Umbilical cord (tissue), 2 donors: Measurements from ENCODE around the gene ZNF765. TPM values are rescaled to one million over a fixed set of nuclear protein-coding genes. Genes with fewer than 3 reads are reported as not detected.
"Not testable (repeated sequence)": the region's sequence is repeated elsewhere in the genome, so short reads cannot be mapped to it uniquely, and the experiment has no call there.

ENCODE experiments used
- DNase-seq: peaks from one replicate; pipeline ENCODE4 v3.0.0-alpha.2; 2015; ENCODE audit warnings: low spot score
- total RNA-seq: library from RNA; depleted of rRNA; stranded (reverse); fragments of >200 nt; gene quantifications from one replicate; pipeline ENCODE4 v1.2.3, GENCODE V29; 2014; ENCODE audit warnings: low replicate concordance; ENCODE audit not compliant: insufficient read depth

Gene ZNF765
- total RNA-seq, 1 donor from 2014 or later, result 14.4 TPM

GRCh38 chr19:53420520-53421315, 25.8 kb downstream of the ZNF765 start:
- DNase-seq, result not testable (repeated sequence)

GRCh38 chr19:53422551-53422950, 27.6 kb downstream of the ZNF765 start:
- DNase-seq, result no peak

- not testable (repeated sequence) for DNase-seq
These were observed 28.1 kb downstream of the ZNF765 start for GRCh38 chr19:53423074-53423473.

- DNase-seq, result peak; percentile 59
These were observed 28.7 kb downstream of the ZNF765 start for GRCh38 chr19:53423680-53424079.

- DNase-seq, result peak; percentile 69
These were observed 30.1 kb downstream of the ZNF765 start for GRCh38 chr19:53424968-53425597.

GRCh38 chr19:53431399-53432087, 36.6 kb downstream of the ZNF765 start, which contains the start of gene ZNF761:
Gene ZNF761, plus strand, starts transcription at chr19:53431984. Its CDS starts 15,285 bp downstream, at chr19:53447269.
- DNase-seq, result peak; percentile 95

GRCh38 chr19:53432088-53432661, 37.2 kb downstream of the ZNF765 start:
- peak; percentile 8 for DNase-seq

- not testable (repeated sequence) for DNase-seq
These were observed 48.9 kb downstream of the ZNF765 start for GRCh38 chr19:53443809-53444208.

GRCh38 chr19:53447196-53447595, 52.2 kb downstream of the ZNF765 start:
- not testable (repeated sequence) for DNase-seq

- no peak for DNase-seq
These were observed 60.9 kb downstream of the ZNF765 start for GRCh38 chr19:53455828-53456227.

GRCh38 chr19:53460131-53460721, 65.3 kb downstream of the ZNF765 start:
- not testable (repeated sequence) for DNase-seq

- DNase-seq, result no peak
These were observed 66.9 kb downstream of the ZNF765 start for GRCh38 chr19:53461866-53462265.

GRCh38 chr19:53462861-53463260, 67.9 kb downstream of the ZNF765 start:
- no peak for DNase-seq

GRCh38 chr19:53463263-53463662, 68.3 kb downstream of the ZNF765 start:
- DNase-seq, result no peak

GRCh38 chr19:53466726-53467484, 72.0 kb downstream of the ZNF765 start:
- DNase-seq, result no peak

- DNase-seq, result peak; percentile 94
These were observed 72.7 kb downstream of the ZNF765 start, which contains the start of gene ZNF813 for GRCh38 chr19:53467485-53468262. Gene ZNF813, plus strand, starts transcription at chr19:53467733. Its CDS starts 16,090 bp downstream, at chr19:53483823.

GRCh38 chr19:53468628-53469027, 73.7 kb downstream of the ZNF765 start:
- DNase-seq, result not testable (repeated sequence)

GRCh38 chr19:53471916-53472315, 77.0 kb downstream of the ZNF765 start:
- no peak for DNase-seq

- DNase-seq, result not testable (repeated sequence)
These were observed 79.9 kb downstream of the ZNF765 start for GRCh38 chr19:53474832-53475231.

GRCh38 chr19:53475470-53475869, 80.5 kb downstream of the ZNF765 start:
- DNase-seq, result not testable (repeated sequence)
